ENCODE measurements around the gene SORBS1.

Gene SORBS1

GRCh38 chr10:95538412-95538811, 22.8 kb downstream of the SORBS1 start:
- DNase-seq, result no peak

GRCh38 chr10:95537542-95537927, 23.6 kb downstream of the SORBS1 start:
- no peak for DNase-seq

GRCh38 chr10:95536894-95537541, 24.2 kb downstream of the SORBS1 start:
- DNase-seq, result no peak

GRCh38 chr10:95536017-95536416, 25.2 kb downstream of the SORBS1 start:
- no peak for DNase-seq

- no peak for DNase-seq
Measured at GRCh38 chr10:95535526-95535925, 25.6 kb downstream of the SORBS1 start.

- no peak for DNase-seq
Measured at GRCh38 chr10:95533590-95533989, 27.6 kb downstream of the SORBS1 start.

- no peak for DNase-seq
Measured at GRCh38 chr10:95532536-95532935, 28.6 kb downstream of the SORBS1 start.

- DNase-seq, result no peak
Measured at GRCh38 chr10:95531994-95532399, 29.2 kb downstream of the SORBS1 start.

- DNase-seq, result no peak
Measured at GRCh38 chr10:95531058-95531809, 29.9 kb downstream of the SORBS1 start.

- no peak for DNase-seq
Measured at GRCh38 chr10:95530561-95530960, 30.6 kb downstream of the SORBS1 start.

- DNase-seq, result no peak
Measured at GRCh38 chr10:95530029-95530428, 31.1 kb downstream of the SORBS1 start.

GRCh38 chr10:95526044-95526443, 35.1 kb downstream of the SORBS1 start:
- DNase-seq, result no peak

GRCh38 chr10:95525033-95525418, 36.1 kb downstream of the SORBS1 start:
- DNase-seq, result no peak

GRCh38 chr10:95524358-95525032, 36.7 kb downstream of the SORBS1 start:
- no peak for DNase-seq

- DNase-seq, result no peak
Measured at GRCh38 chr10:95522117-95522516, 39.1 kb downstream of the SORBS1 start.

GRCh38 chr10:95520617-95521016, 40.6 kb downstream of the SORBS1 start:
- no peak for DNase-seq

- DNase-seq, result peak; percentile 14
Measured at GRCh38 chr10:95518455-95519452, 42.4 kb downstream of the SORBS1 start.

GRCh38 chr10:95517536-95518454, 43.4 kb downstream of the SORBS1 start:
- peak; percentile 46 for DNase-seq

GRCh38 chr10:95516774-95517373, 44.3 kb downstream of the SORBS1 start:
- DNase-seq, result no peak

- no peak for DNase-seq
Measured at GRCh38 chr10:95513941-95514392, 47.2 kb downstream of the SORBS1 start.

GRCh38 chr10:95513008-95513589, 48.1 kb downstream of the SORBS1 start:
- DNase-seq, result peak; percentile 18
